Measurements from ENCODE around the gene LCE3B.

Gene LCE3B

GRCh38 chr1:152656459-152656858, 42.8 kb downstream of the LCE3B start:
- DNase-seq (ENCODE audit: low read depth): no peak
- TF ChIP-seq CTCF (IDR thresholded peaks at IDR 0.05; ENCODE audit: insufficient read depth, low read depth, low read length, missing control alignments): no peak
- H3K4me3 ChIP-seq (ENCODE audit: low read depth, low read length): no peak overlapping the region

DNA sequence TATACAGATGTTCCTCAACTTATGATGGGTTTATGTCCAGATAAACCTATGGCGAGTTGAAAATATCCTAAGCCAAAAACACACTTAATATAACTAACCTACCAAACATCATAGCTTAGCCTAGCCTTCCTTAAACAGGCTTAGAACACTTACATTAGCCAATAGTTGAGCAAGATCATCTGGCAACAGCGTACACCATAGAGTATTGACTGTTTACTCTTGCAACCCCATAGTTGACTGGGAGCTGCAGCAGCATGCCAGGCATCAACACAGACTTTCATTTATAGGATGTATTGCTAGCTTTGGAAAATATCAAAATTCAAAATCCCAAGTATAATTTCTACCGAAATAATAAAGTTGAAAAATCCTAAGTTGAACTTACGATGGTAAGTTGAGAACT, 44.1 kb downstream of the LCE3B start:
- no peak for TF ChIP-seq CTCF (IDR thresholded peaks at IDR 0.05; ENCODE audit: insufficient read depth, low read depth, low read length, missing control alignments)
- DNase-seq (ENCODE audit: low read depth): no peak
- no peak overlapping the region for H3K4me3 ChIP-seq (ENCODE audit: low read depth, low read length)

GRCh38 chr1:152658649-152659048, 45.0 kb downstream of the LCE3B start:
- DNase-seq (ENCODE audit: low read depth): no peak
- TF ChIP-seq CTCF (IDR thresholded peaks at IDR 0.05; ENCODE audit: insufficient read depth, low read depth, low read length, missing control alignments): no peak
- no peak overlapping the region for H3K4me3 ChIP-seq (ENCODE audit: low read depth, low read length)

GRCh38 chr1:152663098-152663497, 49.5 kb downstream of the LCE3B start, which contains the start of gene LCE2D:
TSS of gene LCE2D (plus strand) at chr1:152663380. CDS start at chr1:152664106, 726 bp downstream.
- DNase-seq (ENCODE audit: low read depth): no peak
- H3K4me3 ChIP-seq (ENCODE audit: low read depth, low read length): no peak within 1 kb of the TSS
- no peak for TF ChIP-seq CTCF (IDR thresholded peaks at IDR 0.05; ENCODE audit: insufficient read depth, low read depth, low read length, missing control alignments)
